DND-41 (cell line): ENCODE results near the gene TRMT61B.

ENCODE experiments used
- ATAC-seq: fragments of 200-7000 bp; cut with Tn5 transposase; 3 replicates; pipeline ENCODE4 v1.9.1; 2021; ENCODE audit warnings: low read depth; ENCODE audit not compliant: insufficient read depth
- DNase-seq: peaks from one replicate; pipeline ENCODE4 v3.0.0-alpha.2; 2020
- H2AFZ ChIP-seq: 2 replicates; pipeline ENCODE4 v1.6.0; 2012; ENCODE audit warnings: low read depth, low read length
- H3K27ac ChIP-seq: 2 replicates; pipeline ENCODE4 v1.5.1; 2012; ENCODE audit warnings: low read length, inconsistent platforms
- H3K27me3 ChIP-seq: fragments of 200-600 bp; sonication (generic); 2 replicates; pipeline ENCODE4 v1.6.0; 2012; ENCODE audit warnings: low read length, mild to moderate bottlenecking, inconsistent platforms; ENCODE audit not compliant: insufficient read depth, poor library complexity
- H3K36me3 ChIP-seq: 2 replicates; pipeline ENCODE4 v1.5.1; 2012; ENCODE audit warnings: low read length, inconsistent platforms; ENCODE audit not compliant: insufficient read depth
- H3K4me1 ChIP-seq: 2 replicates; pipeline ENCODE4 v1.5.1; 2012; ENCODE audit warnings: mild to moderate bottlenecking, low read length; ENCODE audit not compliant: insufficient read depth
- H3K4me2 ChIP-seq: 2 replicates; pipeline ENCODE4 v1.6.0; 2012; ENCODE audit warnings: mild to moderate bottlenecking, moderate library complexity, low read length, inconsistent platforms; ENCODE audit not compliant: insufficient read depth
- H3K4me3 ChIP-seq, 2 experiments: fragments of 200-600 bp in 1 of 2; shearing (Covaris generic) in 1 of 2; 2 replicates each; pipeline ENCODE4 v1.5.1; 2012 to 2016; ENCODE audit warnings: inconsistent platforms in 2 of 2, low read length in 2 of 2, mild to moderate bottlenecking in 2 of 2, low read depth in 1 of 2, moderate library complexity in 1 of 2
- H3K79me2 ChIP-seq: 2 replicates; pipeline ENCODE4 v1.6.0; 2012; ENCODE audit warnings: low read length, inconsistent platforms; ENCODE audit not compliant: insufficient read depth
- H3K9ac ChIP-seq: 2 replicates; pipeline ENCODE4 v1.6.0; 2012; ENCODE audit warnings: low read depth, mild to moderate bottlenecking, inconsistent platforms, low read length, moderate library complexity
- H3K9me3 ChIP-seq: 2 replicates; pipeline ENCODE4 v1.5.1; 2012; ENCODE audit warnings: low read length, moderate library complexity, mild to moderate bottlenecking, inconsistent platforms; ENCODE audit not compliant: insufficient read depth, severe bottlenecking
- H4K20me1 ChIP-seq: 2 replicates; pipeline ENCODE4 v1.6.0; 2012; ENCODE audit warnings: low read length; ENCODE audit not compliant: insufficient read depth
- EZH2 ChIP-seq: IDR thresholded peaks from 3 replicates; pipeline ENCODE4 v1.6.1; 2012; ENCODE audit warnings: borderline replicate concordance, low read depth, mild to moderate bottlenecking, moderate library complexity, low read length, inconsistent platforms; ENCODE audit not compliant: severe bottlenecking
- TF ChIP-seq, protein P1 (sequence below): IDR thresholded peaks from 2 replicates; pipeline ENCODE4 v1.5.1; 2012; ENCODE audit warnings: borderline replicate concordance, low read length, moderate library complexity, mild to moderate bottlenecking; ENCODE audit not compliant: poor library complexity, severe bottlenecking; ENCODE audit errors: extremely low read depth

The TRMT61B gene

DNA sequence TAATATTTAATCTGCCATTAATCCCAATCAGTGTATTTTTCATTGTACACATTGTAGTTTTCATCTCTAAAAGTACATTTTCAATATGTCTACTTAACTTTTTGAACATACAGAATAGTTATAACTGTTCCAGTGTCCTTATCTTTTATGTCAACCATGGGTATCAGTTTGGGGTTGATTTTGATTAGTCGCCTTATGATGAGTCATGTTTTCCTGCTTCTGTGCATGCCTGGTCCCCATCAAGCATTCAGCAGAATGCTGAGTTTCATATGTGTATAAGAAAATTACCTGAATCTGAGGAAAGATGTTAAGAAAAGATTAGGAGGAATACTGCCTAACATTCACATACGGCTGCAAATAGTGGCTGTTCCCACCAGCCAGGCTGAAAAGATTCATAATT lies 41.7 kb downstream of the TRMT61B start:
- TF ChIP-seq EZH2, result no peak
- TF ChIP-seq, protein P1, sequence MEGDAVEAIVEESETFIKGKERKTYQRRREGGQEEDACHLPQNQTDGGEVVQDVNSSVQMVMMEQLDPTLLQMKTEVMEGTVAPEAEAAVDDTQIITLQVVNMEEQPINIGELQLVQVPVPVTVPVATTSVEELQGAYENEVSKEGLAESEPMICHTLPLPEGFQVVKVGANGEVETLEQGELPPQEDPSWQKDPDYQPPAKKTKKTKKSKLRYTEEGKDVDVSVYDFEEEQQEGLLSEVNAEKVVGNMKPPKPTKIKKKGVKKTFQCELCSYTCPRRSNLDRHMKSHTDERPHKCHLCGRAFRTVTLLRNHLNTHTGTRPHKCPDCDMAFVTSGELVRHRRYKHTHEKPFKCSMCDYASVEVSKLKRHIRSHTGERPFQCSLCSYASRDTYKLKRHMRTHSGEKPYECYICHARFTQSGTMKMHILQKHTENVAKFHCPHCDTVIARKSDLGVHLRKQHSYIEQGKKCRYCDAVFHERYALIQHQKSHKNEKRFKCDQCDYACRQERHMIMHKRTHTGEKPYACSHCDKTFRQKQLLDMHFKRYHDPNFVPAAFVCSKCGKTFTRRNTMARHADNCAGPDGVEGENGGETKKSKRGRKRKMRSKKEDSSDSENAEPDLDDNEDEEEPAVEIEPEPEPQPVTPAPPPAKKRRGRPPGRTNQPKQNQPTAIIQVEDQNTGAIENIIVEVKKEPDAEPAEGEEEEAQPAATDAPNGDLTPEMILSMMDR, result no peak
- no peaks in the 10 kb centered on the region for H3K27me3 ChIP-seq
- no peaks in the 10 kb centered on the region for H4K20me1 ChIP-seq
- H3K9ac ChIP-seq, result no peak overlapping the region
- H3K36me3 ChIP-seq, result no peaks in the 10 kb centered on the region
- H3K4me3 ChIP-seq, result no peak overlapping the region
- no peaks in the 10 kb centered on the region for H3K79me2 ChIP-seq
- H3K9me3 ChIP-seq, result no peaks in the 10 kb centered on the region
- ATAC-seq, result no peak
- H3K4me2 ChIP-seq, result no peak overlapping the region
- H3K4me1 ChIP-seq, result no peaks in the 10 kb centered on the region
- DNase-seq, result no peak
- no peak overlapping the region for H3K27ac ChIP-seq
- no peak overlapping the region for H2AFZ ChIP-seq

DNA sequence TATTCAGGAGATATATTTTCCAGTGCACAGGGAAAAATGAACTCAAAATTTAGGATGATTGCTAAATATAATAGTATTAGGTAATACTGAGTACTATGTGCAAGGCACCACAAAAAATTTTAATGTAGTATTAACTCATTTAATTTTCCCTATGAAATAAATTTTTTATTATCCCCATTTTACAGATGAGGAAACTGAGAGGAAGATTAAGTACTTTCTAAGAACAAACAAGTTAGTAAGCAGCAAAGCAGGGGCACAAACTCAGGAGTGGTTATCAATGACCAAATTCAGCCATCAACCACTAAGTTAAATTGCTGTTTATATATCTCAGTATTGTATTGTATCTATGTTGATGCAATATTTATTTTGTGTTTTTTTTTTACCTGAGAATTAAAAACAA lies 45.2 kb downstream of the TRMT61B start:
- no peaks in the 10 kb centered on the region for H3K27me3 ChIP-seq
- no peak for ATAC-seq

DNA sequence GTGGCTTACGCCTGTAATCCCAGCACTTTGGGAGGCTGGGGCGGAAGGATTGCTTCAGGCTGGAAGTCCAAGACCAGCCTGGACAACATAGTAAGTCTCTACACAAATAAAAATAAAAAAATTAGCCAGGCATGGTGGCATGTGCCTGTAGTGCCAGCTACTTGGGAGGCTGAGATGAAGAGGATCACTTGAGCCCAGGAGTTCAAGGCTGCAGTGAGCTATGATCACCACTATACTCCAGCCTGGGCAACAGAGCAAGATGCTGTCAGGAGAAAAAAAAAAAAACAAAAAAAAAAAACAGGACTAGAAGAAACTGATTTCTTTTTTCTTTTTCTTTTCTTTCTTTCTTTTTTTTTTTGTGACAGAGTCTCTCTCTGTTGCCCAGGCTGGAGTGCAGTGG lies 45.9 kb downstream of the TRMT61B start:
- H3K4me2 ChIP-seq, result no peak overlapping the region

More for the DNA sequence above, 45.2 kb downstream of the TRMT61B start:
- Histone ChIP-seq H3K79me2 (no peaks in the 10 kb centered on the region), H2AFZ (no peak overlapping the region), H3K4me2 (no peak overlapping the region), H4K20me1 (no peaks in the 10 kb centered on the region), H3K9ac (no peak overlapping the region), H3K4me1 (no peaks in the 10 kb centered on the region), H3K4me3 (no peak overlapping the region), H3K27ac (no peak overlapping the region), H3K9me3 (no peaks in the 10 kb centered on the region), H3K36me3 (no peaks in the 10 kb centered on the region)
- TF ChIP-seq, protein P1, result no peak
- TF ChIP-seq EZH2, result no peak
- DNase-seq, result no peak

More for the DNA sequence above, 45.9 kb downstream of the TRMT61B start:
- DNase-seq, result no peak
- no peaks in the 10 kb centered on the region for H3K79me2 ChIP-seq
- TF ChIP-seq EZH2, result no peak
- TF ChIP-seq, protein P1, result no peak
- H3K27me3 ChIP-seq, result no peaks in the 10 kb centered on the region
- H3K4me3 ChIP-seq, result no peak overlapping the region
- ATAC-seq, result no peak
- no peaks in the 10 kb centered on the region for H3K9me3 ChIP-seq
- no peaks in the 10 kb centered on the region for H3K4me1 ChIP-seq
- H3K36me3 ChIP-seq, result no peaks in the 10 kb centered on the region
- H2AFZ ChIP-seq, result no peak overlapping the region
- no peaks in the 10 kb centered on the region for H4K20me1 ChIP-seq
- H3K27ac ChIP-seq, result no peak overlapping the region
- H3K9ac ChIP-seq, result no peak overlapping the region
